GM18508 (cell line): ENCODE measurements around the gene SETBP1.

ENCODE experiments used
- ATAC-seq: cut with Tn5 transposase; IDR thresholded peaks from one replicate; pipeline ENCODE4 v1.9.1; 2021; ENCODE audit warnings: moderate number of reproducible peaks; ENCODE audit not compliant: insufficient read depth, unreplicated experiment

Gene SETBP1

GRCh38 chr18:44916429-44917207 is 235.9 kb downstream of the SETBP1 start:
- ATAC-seq = no peak

- ATAC-seq = no peak
These were observed 236.8 kb downstream of the SETBP1 start for GRCh38 chr18:44917216-44918141.

- ATAC-seq = no peak
These were observed 237.4 kb downstream of the SETBP1 start for GRCh38 chr18:44918142-44918476.

GRCh38 chr18:44920441-44920840 is 239.8 kb downstream of the SETBP1 start:
- ATAC-seq = no peak

GRCh38 chr18:44921974-44922373 is 241.3 kb downstream of the SETBP1 start:
- ATAC-seq = no peak

GRCh38 chr18:44922968-44923367 is 242.3 kb downstream of the SETBP1 start:
- ATAC-seq = no peak

- no peak for ATAC-seq
These were observed 244.3 kb downstream of the SETBP1 start for GRCh38 chr18:44924785-44925499.

GRCh38 chr18:44927127-44927849 is 246.6 kb downstream of the SETBP1 start:
- ATAC-seq = no peak

- no peak for ATAC-seq
These were observed 254.2 kb downstream of the SETBP1 start for GRCh38 chr18:44934901-44935300.

GRCh38 chr18:44935455-44935854 is 254.8 kb downstream of the SETBP1 start:
- no peak for ATAC-seq

GRCh38 chr18:44936485-44936884 is 255.8 kb downstream of the SETBP1 start:
- ATAC-seq = no peak

GRCh38 chr18:44937960-44938719 is 257.5 kb downstream of the SETBP1 start:
- ATAC-seq = no peak

GRCh38 chr18:44938720-44939665 is 258.3 kb downstream of the SETBP1 start:
- no peak for ATAC-seq

- ATAC-seq = no peak
These were observed 260.8 kb downstream of the SETBP1 start for GRCh38 chr18:44941516-44941915.

GRCh38 chr18:44942073-44942472 is 261.4 kb downstream of the SETBP1 start:
- ATAC-seq = no peak

- ATAC-seq = no peak
These were observed 262.7 kb downstream of the SETBP1 start for GRCh38 chr18:44943311-44943881.

GRCh38 chr18:44944461-44944860 is 263.8 kb downstream of the SETBP1 start:
- ATAC-seq = no peak

- ATAC-seq = no peak
These were observed 265.3 kb downstream of the SETBP1 start for GRCh38 chr18:44945888-44946401.
